Stimulated activated naive CD4-positive, alpha-beta T cell (primary cell): ENCODE measurements around the gene CEBPB.
"Not testable (repeated sequence)": the region's sequence is repeated elsewhere in the genome, so short reads cannot be mapped to it uniquely, and the experiment has no call there.

Experiments
- DNase-seq, 6 experiments: peaks; one replicate each; lab custom pipeline; 2025; lab: John Stamatoyannopoulos, UW

Gene CEBPB

DNA sequence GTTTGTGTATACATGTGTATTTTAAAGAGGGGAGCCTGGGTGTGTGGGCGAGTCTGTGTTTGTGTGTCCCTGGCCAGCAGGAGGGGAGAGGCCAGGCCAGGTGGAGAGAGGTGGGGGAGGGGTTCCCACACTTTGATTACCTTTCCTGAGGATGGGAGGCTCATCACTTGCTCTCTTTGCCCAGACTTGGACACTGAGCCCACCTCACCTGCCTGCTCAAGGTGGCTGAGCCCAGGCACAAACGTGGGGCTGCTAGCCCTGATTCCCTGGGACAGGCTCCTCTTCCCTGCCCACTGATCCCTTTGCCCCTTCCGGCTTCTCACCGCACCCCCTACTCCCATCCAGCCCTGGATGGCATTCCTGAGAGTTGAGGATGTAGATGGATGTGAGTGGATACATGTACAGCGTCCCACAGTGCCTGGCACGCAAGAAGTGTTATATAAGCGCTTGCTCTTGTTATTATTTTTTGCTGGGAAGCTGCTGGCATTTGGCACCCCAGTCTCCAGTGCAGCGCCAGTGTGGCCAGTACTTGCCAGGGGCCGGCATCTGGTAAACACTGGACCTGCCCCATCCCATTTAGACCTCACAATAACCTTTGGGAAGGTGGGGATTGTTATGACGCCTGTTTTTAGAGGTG, 2.7 kb downstream of the CEBPB start:
- no peak for DNase-seq

DNA sequence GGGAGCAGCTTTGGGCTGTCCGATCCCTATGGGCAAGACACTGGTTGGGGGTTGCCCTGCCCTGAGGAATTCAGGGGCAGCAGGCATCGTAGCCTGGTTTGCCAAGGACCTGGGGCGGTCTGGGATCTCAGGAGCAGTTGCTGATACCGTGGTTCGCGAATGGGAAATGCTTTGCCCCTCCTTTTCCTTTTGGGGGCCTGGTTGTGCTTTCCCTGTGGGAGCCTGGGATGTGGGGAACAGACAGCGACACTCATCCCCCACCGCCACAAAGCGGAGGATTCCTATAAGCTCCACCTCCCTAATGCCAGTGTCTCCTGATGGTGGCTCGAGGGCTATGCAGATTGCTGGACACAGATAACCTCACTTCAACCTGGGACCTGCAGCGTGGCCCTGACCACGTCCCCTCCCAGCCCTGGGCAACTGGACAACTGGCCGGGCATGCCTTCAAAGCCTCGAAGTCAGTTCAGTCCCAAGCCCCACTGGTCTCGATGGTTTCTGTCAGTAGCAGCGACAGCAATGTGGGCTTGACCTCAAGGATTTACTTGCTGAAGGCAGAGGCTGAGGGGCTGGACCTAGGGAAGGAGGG, 3.3 kb downstream of the CEBPB start:
- no peak for DNase-seq

DNA sequence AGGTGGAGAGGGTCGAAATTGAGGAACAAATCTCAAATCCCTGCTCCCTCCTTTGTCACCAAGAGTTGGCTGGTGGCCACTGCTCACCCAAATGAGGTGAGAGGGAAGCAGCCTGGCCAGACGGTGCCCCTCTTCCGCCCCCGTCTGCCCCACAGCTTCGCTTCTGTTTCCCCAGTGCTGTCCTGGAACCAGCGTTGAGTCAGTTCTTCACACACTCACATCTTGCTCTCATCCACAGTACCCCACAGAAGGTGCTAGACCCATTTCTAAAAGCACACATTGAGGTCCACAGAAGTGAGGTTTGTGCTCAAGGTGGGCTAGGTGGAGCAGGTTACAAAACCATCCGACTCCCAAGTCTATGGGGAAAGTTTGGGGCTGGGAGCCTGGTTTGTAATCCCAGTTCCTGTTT, 3.8 kb downstream of the CEBPB start:
- DNase-seq: no peak

DNA sequence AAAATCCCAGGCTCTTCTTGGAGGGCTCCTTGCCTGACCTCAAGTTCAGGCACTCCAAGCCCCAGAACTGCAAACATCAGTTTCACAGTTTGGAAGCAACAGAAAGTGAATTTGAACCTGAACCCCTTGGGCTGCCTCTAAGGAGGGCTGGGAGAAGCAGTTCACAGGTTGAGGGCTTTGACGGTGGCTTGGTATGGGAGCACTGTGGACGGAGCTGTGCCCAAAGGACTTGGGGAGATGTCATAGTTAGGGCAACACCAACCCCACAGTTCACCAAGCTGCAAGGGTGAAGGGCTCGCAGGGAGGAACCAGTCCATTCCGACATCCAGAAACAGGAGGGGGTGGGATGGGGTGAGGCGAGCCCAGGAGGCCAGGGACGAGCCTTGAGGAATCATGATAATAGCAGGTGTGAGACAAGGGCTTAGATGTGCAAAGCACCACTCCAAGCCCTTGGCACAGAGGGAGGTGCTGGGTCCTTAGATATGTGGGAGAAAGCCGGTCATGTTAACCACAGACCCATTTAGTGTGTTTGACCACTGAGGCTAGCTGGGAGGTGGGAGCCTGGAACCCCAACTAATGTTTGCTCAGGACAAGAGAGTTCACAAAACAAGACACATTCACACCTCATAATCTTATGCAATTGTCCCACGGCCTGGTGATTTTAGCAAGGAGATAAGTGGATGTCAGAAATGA, 4.3 kb downstream of the CEBPB start:
- DNase-seq: no peak

DNA sequence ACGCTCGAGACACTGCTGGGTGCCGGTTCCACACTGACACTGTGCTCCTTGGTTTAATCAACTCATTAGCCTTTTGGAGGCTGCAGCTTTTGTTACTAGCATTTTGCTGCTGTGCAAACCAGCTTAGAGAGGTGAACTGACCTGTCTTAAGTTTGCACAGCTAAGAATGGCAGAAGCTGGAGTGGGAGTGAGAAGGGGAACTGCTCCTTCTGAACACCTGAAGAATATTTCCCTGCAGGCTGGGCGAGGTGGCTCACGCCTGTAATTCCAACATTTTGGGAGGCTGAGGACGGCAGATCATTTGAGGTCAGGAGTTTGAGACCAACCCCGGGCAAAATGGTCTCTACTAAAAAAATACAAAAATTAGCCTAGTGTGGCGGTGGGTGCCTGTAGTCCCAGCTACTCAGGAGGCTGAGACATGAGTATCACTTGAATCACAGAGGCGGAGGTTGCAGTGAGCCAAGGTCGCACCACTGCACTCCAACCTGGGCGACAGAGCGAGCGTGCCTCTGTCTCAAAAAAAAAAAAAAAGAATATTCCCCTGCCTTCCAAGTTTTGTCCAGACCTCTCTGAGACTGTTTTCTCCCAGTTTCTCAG, 5.0 kb downstream of the CEBPB start:
- DNase-seq: no peak

DNA sequence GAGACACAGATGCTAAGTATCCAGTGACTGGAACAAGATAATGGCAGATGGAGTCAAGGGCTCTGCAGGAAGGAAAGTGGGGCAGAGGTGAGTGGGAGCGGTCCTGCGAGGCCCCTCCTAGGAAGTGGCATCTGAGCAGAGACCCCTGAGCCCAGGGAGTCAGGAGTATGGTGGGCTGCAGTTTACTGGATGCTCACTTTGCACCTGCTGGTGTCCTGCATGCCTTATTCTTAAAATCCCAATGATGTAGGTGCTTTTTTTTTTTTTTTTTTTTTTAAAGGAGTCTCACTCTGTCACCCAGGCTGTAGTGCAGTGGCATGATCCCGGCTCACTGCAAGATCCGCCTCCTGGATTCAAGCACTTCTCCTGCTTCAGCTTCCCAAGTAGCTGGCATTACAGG, 5.6 kb downstream of the CEBPB start:
- DNase-seq: no peak

DNA sequence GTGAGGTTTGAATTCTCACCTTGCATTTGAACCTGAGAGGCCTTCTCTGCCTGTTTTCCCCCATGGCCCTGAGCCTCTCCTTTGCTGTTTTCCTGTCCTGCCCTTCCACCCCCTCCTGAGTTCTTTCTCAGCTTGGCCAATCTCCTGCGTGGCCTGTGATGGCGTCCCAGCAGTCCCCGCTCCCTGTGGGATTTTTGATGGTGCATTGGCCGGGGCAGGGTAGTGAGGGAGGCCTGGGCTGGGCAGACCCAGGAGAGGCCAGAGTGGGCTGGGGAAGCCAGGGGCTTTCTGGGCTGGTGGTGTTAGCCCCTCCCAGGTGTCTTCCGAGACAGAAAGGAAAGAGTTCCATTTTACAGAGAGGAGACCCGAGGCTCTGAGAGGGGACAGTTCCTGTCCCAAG, 6.3 kb downstream of the CEBPB start:
- no peak for DNase-seq

DNA sequence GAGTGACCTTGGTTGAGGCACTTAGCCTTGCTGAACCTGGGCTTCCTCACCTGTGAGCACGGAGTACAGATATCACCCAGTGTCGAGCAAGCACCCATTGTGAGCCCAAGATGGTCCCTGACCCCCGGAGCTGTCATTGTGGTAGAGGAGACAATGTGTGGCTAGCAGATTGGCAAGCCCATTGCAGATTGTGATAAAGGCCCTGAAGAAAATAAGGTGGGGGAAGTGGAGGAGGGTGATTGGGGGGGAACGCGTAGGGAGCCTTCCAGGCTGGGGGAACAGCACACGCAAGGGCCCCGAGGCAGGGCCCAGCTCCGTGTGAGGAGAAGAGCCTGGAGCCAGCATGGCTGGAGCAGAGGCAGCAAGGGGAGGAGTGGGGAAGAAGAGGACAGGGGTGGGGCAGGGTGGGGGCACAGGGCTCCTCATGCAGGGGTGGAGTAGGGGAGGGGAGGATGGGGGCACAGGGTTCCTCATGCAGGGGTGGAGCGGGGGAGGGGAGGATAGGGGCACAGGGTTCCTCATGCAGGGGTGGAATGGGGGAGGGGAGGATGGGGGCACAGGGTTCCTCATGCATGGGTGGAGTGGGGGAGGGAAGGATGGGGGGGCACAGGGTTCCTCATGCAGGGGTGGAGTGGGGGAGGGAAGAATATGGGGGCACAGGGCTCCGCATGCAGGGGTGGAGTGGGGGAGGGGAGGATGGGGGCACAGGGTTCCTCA, 7.0 kb downstream of the CEBPB start:
- no peak for DNase-seq

DNA sequence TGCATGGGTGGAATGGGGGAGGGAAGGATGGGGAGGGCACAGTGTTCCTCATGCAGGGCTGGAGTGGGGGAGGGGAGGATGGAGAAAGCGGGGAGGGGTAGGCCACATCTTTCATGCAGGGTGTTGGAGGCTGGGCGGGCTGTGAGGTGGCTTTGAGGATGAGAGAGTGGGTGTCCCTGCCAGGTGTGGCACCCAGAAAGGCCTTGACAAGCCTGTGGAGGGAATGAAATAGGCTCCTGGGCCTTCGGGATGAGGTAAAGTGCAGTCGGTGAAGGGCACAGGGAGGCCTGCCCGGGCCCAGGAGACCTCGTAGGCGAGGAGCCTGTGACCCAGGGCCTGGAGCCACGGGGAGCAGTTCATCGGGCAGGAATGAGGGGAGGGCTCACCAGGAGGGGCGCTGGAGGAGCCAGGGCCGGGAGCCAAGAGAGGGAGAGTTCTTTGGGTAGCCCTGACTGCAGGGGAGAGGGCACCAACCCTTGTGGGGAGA, 7.6 kb downstream of the CEBPB start:
- no peak for DNase-seq

DNA sequence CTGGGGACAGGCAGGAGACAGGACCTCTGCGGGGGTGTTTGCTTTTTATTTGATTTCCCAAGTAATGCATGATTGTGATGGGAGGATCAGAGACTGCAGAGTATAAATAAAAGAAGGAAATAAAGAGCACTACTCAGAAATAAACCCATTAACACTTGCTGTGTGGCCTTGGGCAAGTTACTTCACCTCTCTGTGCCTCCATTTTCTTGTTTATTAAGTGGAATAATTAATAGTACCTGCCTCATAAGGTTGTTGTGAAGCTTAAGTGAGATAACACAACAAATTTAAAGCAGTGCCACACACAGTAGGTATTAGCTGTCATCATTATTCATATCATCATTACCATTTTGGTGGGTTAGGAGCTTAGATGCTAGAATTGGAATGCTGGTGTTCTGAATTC, 8.1 kb downstream of the CEBPB start:
- DNase-seq: no peak

DNA sequence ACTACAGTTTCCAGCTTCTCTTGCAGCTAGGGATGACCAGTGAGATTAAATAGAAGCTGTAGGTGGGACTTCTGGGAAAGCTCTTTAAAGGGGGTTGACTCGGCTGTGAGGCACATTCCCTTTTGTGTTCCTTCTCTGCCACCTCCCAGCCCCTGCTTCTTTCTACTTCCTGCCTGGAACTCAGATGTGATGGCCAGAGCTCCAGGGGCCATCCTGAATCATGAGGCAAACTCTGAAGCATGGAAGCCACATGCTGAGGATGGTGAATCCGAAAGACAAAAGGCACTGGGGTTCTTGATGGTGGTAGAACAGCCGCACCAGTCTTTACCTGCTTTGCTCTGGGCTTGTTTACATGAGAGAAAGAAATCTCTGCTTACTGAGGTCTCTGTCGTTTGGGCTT, 9.1 kb downstream of the CEBPB start:
- DNase-seq: no peak

DNA sequence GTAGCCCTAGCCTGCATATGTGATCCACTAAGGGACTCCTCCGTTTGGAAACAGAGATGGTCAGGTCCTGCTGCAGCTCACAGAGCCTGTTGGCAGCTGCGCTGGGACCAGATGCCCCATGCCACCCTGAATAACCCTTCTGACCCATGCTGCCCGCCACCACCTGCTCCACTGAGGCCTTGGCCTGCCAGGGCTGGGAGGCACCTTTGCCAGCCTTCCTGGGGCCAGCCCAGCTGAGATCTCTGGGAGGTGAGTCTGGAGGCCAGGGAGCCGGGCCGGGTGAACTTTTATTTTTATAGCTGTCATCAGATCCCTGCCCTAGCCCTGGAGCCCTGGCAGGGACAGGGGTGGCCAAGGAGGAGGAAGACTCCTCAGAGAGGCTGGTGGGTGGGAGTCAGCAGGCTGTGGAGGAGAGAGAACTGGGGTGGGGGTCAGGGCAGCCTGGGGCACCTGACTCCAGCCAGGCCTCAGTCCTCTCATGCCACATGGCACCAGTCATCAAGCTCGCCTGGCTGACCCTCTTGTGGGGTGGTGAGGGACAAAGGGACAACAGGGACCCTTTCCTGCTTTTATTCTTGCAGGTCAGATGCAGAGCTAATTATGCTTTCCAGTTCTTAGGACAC, 10.0 kb downstream of the CEBPB start:
- no peak for DNase-seq

DNA sequence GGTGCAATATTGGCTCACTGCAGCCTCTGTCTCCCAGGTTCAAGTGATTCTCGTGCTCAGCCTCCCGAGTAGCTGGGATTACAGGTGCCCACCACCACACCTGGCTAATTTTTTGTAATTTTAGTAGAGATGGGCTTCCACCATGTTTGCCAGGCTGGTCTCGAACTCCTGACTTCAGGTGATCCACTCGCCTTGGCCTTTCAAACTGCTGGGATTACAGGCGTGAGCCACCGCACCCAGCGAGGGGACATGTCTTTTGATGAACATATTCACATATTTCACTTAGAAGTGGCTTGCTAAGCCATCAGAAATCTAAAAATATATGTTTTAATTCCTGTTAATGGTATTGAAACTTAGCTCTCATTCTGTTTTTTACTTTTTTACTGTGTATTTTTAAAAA, 11.1 kb downstream of the CEBPB start:
- DNase-seq: not testable (repeated sequence)

DNA sequence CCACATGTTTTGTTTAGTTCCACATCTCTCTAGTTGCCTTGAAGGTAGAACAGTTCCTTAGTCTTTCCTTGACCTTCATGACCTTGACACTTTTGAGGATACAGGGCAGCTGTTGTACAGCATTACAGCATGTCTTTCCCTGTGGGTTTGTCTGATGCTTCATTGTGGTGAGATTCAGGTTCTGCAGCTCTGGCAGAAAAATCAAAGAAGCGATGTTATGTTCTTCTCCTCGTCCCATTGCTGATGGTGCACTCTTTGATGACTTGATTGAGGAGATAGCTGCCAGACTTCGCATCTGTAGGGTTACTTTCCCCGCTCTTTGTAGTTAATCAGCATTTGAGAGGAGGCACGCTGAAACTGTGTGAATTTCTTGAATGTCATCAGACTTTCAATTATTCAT, 12.0 kb downstream of the CEBPB start:
- DNase-seq: no peak

DNA sequence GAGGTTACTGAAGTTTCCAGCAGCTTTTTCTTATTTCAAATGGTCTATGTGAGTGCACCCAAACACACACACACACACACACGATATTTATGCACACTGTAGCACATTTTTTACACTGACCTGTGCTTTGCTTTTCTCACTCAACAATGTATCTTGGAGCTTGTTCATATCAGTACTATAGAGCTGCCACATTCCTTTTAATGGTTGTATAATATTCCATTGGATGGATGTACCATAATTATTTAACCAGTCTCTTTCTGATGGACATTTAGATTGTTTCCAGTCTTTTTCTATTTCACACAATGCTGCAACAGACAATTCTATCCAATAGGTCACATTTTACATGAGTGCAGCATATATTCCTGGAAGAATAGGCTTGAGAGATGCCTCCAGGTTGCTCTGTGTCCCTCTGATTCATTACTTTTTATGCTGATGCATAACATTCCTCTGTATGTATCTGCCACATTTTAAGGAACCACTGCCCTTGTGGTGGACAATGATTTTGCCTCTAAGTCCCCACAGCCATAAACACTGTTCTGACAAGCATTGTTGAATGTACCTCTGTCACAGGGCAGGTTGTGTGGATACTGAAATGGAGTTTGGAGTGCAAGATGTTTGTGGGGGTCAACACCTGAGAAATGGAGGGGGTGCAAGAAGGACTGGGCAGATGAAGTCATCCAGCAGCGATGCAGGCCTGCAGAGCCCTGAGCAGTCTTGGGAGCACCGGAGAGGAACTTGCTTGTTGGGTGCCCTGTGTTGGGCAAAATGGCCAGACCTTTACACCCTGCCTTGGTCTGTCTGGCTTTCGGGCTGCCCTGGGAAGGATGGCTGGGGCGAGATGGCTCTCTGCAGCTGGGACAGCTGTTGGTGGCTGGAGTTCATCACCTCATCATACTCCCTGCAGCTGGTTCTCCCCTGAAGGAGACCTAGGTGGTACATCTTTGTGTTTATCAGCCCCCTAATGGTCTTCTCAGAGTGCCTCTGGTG, 13.6 kb downstream of the CEBPB start:
- DNase-seq: no peak

DNA sequence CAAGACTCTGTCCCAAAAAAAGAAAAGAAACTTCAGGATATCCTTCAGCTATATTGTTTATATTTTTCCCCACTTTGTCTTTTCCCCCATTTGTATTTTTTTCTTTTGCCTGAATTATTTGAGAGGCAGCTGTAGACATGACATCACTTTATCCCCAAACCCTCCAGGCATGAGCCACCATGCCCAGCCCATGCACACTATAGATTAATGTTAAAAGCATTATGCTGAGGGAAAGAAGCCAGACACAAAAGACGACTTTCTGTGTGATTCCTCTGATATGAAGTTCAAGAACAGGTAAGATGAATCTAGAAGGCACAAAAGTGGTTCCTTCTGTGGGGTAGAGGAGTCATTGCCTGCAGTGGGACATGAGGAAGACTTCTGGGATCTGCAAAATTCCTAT, 16.4 kb downstream of the CEBPB start:
- no peak for DNase-seq

DNA sequence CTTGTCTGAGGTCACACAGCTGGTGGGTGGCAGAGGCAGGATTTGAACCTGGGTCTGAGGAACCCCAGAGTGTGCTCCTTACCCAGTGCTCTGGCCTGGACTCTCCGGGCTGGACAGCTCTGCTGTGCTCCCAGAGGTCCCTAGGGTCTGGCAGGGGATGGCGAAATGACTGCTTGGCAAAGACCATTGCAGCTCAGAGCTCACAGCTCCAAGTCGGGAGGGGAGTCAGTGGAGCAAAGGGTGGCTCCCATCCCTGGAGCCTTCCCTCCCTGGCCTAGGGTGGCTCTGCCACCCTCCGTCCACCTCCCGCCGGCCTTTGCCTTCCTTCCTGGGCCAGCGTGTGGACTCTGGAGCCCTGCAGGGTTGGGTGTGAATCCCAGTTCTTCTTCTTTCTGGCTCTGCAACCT, 17.5 kb downstream of the CEBPB start:
- DNase-seq: no peak

DNA sequence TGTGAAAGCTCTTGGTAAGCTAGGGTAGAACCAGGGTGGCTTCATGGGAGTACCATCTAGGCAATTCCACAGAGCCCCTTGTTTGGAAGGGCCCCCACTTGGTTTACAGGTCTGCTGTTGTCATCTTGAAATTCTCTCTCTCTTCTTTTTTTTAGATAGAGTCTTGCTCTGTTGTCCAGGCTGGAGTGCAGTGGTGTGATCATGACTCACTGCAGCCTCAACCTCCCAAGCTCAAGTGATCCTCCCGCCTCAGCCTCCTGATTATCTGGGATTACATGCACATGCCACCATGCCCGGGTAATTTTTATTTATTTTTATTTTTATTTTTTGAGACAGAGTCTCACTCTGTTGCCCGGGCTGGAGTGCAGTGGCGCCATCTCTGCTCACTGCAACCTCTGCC, 18.2 kb downstream of the CEBPB start:
- not testable (repeated sequence) for DNase-seq

DNA sequence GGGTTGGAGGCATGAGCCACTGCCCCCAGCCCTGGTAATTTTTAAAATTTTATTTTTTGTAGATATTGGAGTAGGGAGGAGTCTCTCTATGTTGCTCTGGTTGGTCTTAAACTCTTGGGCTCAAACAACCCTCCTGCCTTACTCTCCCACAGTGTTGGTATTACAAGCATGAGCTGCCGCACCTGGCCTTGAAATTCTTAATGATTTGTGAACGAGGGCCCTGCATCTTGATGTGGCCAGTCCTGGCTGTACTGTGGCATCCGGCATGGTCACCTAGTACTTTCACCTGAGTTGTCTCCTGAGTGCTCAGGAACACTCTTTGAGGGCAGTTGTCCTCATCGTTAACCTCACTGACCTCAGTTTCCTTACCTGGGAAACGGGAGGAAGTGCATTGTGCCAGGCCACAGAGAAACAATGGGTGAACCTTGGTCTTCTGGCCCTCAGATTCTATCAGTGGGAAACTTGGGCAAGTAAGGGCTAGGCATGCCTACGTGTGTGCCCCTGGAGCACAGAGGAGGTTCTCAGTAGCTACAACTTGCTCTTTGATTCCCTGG, 19.5 kb downstream of the CEBPB start:
- DNase-seq: no peak

DNA sequence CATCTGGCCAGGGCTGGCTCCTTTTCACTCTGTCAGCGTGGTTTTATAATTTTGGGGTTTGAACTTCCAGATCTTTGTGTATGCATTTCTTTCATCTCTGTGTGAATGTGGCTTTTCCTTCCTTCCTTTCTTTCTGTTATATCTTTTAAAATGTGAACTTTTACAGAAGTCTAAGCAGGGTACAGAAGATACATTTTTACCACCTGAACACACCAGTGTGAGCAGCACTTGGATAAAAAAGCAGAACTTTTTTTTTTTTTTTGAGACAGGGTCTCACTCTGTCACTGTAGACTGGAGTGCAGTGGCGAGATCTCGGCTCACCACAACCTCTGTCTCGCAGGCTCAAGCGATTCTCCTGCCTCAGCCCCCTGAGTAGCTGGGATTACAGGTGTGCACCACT, 20.5 kb downstream of the CEBPB start:
- peak in 1 of 6 experiments; percentile 21 for DNase-seq
